WTC11 (cell line): ENCODE results near the gene KRT14. TPM values are rescaled to one million over a fixed set of nuclear protein-coding genes. Genes with fewer than 3 reads are reported as not detected.
A peak's percentile ranks its signal among the peaks of the same experiment; 100 is the strongest.

ENCODE experiments used
- ATAC-seq: fragments of 200-7000 bp; cut with Tn5 transposase; 2 replicates; pipeline ENCODE4 v1.10.0; 2021; ENCODE audit warnings: mild to moderate bottlenecking, moderate library complexity
- CTCF ChIA-PET: fragments of 300-600 bp; sonication (Branson Sonifier 250); formaldehyde crosslinking; loops from one replicate; lab custom pipeline; 2021; ENCODE audit warnings: antibody characterized with exemption; lab: Charles Lee
- POLR2A ChIA-PET: fragments of 350-600 bp; sonication (Branson Sonifier 250); formaldehyde crosslinking; loops from one replicate; lab custom pipeline; 2021; ENCODE audit warnings: antibody characterized with exemption; lab: Charles Lee
- DNase-seq: peaks from one replicate; pipeline ENCODE4 v3.0.0; 2021; ENCODE audit warnings: low spot score
- H3K27ac Mint-ChIP-seq: 2 replicates; pipeline ENCODE4 v1.8.0; 2021; ENCODE audit warnings: mixed read lengths
- H3K27me3 Mint-ChIP-seq: 2 replicates; pipeline ENCODE4 v1.8.0; 2021; ENCODE audit warnings: low read depth, mild to moderate bottlenecking, moderate library complexity, mixed read lengths
- H3K36me3 Mint-ChIP-seq: 2 replicates; pipeline ENCODE4 v1.8.0; 2021; ENCODE audit warnings: mixed read lengths
- H3K4me1 Mint-ChIP-seq: 2 replicates; pipeline ENCODE4 v1.8.0; 2022; ENCODE audit warnings: mixed read lengths
- H3K4me3 Mint-ChIP-seq: 2 replicates; pipeline ENCODE4 v1.8.0; 2021; ENCODE audit warnings: mild to moderate bottlenecking, moderate library complexity, mixed read lengths
- H3K9me3 Mint-ChIP-seq: 2 replicates; pipeline ENCODE4 v1.8.0; 2021; ENCODE audit warnings: mixed read lengths
- CDX4 ChIP-seq: fragments of 250-450 bp; sonication (Bioruptor Pico); IDR thresholded peaks from 2 replicates; pipeline ENCODE4 v1.9.0; 2021; ENCODE audit warnings: moderate library complexity, mild to moderate bottlenecking, inconsistent platforms, borderline replicate concordance
- ERG ChIP-seq: fragments of 250-450 bp; sonication (Bioruptor Pico); IDR thresholded peaks from 2 replicates; pipeline ENCODE4 v1.8.0; 2021; ENCODE audit warnings: mild to moderate bottlenecking
- FOXJ3 ChIP-seq: sonication (generic); formaldehyde crosslinking; IDR thresholded peaks from 2 replicates; pipeline ENCODE4 v1.9.0; 2021; ENCODE audit warnings: missing genetic modification reagents, mild to moderate bottlenecking, borderline replicate concordance
- MXD4 ChIP-seq: fragments of 250-450 bp; sonication (Bioruptor Pico); IDR thresholded peaks from 2 replicates; pipeline ENCODE4 v1.8.0; 2021; ENCODE audit warnings: mild to moderate bottlenecking, moderate library complexity, borderline replicate concordance
- NR1H2 ChIP-seq: sonication (generic); formaldehyde crosslinking; IDR thresholded peaks from 2 replicates; pipeline ENCODE4 v1.9.0; 2021; ENCODE audit warnings: mild to moderate bottlenecking, moderate library complexity, missing genetic modification reagents
- OVOL2 ChIP-seq: fragments of 250-450 bp; sonication (Bioruptor Pico); IDR thresholded peaks from 2 replicates; pipeline ENCODE4 v1.9.0; 2021; ENCODE audit warnings: mild to moderate bottlenecking, borderline replicate concordance
- SMAD4 ChIP-seq: sonication (generic); formaldehyde crosslinking; IDR thresholded peaks from 2 replicates; pipeline ENCODE4 v1.8.0; 2022; ENCODE audit warnings: mild to moderate bottlenecking, missing genetic modification reagents
- TP53 ChIP-seq: sonication (generic); formaldehyde crosslinking; IDR thresholded peaks from 2 replicates; pipeline ENCODE4 v1.8.1; 2023; ENCODE audit warnings: mild to moderate bottlenecking, missing genetic modification reagents
- ZNF219 ChIP-seq: sonication (generic); formaldehyde crosslinking; IDR thresholded peaks from 2 replicates; pipeline ENCODE4 v1.8.0; 2023; ENCODE audit warnings: missing genetic modification reagents, mild to moderate bottlenecking, borderline replicate concordance
- ZNF512 ChIP-seq: sonication (generic); formaldehyde crosslinking; IDR thresholded peaks from 2 replicates; pipeline ENCODE4 v1.8.1; 2022; ENCODE audit warnings: missing genetic modification reagents, borderline replicate concordance
- total RNA-seq: library from RNA; stranded (reverse); gene quantifications from 3 replicates; pipeline ENCODE4 v1.2.3, GENCODE V29; 2021
- TF ChIP-seq, protein P1 (sequence below): fragments of 250-450 bp; sonication (Bioruptor Pico); IDR thresholded peaks from 2 replicates; pipeline ENCODE4 v1.9.0; 2021; ENCODE audit warnings: mild to moderate bottlenecking
- TF ChIP-seq, protein P2 (sequence below): sonication (generic); formaldehyde crosslinking; IDR thresholded peaks from 2 replicates; pipeline ENCODE4 v1.8.1; 2023; ENCODE audit warnings: mild to moderate bottlenecking, missing genetic modification reagents, borderline replicate concordance
- TF ChIP-seq, protein P3 (sequence below): sonication (generic); formaldehyde crosslinking; IDR thresholded peaks from 2 replicates; pipeline ENCODE4 v1.8.0; 2022; ENCODE audit warnings: mild to moderate bottlenecking, missing genetic modification reagents
- TF ChIP-seq, protein P4 (sequence below): fragments of 200-600 bp; IDR thresholded peaks from 2 replicates; pipeline ENCODE4 v1.8.0; 2022; ENCODE audit warnings: antibody characterized with exemption
- TF ChIP-seq, protein P5 (sequence below): sonication (generic); formaldehyde crosslinking; IDR thresholded peaks from 2 replicates; pipeline ENCODE4 v1.8.1; 2022; ENCODE audit warnings: mild to moderate bottlenecking, moderate library complexity, missing genetic modification reagents

Gene KRT14
- total RNA-seq, 1 experiment from 2014 or later: not detected

DNA sequence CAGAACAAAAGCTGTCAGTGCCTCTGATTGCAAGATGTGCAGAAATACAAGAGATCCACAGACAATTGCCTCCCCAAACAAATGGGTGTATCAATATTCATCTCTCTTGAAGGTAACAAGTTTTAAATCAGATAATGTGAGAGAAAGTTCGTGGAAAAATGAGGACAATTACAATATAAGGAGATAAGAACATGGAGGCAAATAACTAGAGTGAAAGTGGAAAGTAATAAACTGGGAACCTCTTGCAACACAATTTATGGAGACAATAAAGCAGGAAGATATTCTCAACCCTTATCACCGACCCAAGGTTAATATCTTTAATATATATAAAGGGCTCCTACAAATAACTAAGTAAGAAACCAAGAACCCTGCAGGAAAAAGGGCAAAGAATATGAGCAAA, 44.3 kb downstream of the KRT14 start:
- no peaks in the 10 kb centered on the region for H3K27me3 Mint-ChIP-seq
- POLR2A ChIA-PET: interaction anchor here (0.6 kb wide), 2 partner anchors 527 to 609 kb away, joined by 3 read pairs; no protein-coding TSS in a partner anchor

DNA sequence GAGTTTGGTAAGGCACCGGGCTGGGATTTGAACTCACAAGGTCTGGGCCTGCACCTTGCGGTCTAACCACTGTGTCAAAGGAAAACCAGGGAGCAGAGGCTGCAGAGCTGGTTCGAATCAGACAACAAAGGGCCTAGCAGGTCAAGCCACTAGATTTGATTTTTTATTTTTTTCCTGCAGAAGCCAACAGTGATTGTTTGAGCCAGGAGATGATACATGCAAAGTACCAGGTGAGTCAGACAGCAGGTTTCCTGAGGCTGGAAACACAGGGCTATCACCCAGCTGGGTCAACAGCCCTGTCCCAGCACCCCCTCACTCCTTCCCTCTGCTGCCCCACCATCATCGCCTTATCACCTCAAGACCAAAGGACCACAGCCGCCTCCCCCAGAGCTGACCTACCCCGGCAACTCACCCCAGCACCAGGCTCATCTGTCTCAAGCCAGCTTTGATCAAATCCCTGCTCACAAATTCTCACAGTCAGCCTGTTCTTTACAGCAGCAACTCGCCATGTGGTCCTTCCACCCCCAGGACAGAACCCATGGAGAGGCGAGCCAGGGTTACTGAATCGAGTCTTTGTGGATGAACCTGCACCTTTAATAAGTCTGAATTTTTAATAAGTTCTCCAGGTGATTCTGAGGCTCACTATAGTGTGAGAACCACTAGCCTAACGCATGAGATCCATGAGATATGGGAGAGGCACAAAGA, 45.6 kb downstream of the KRT14 start:
- TF ChIP-seq, protein P1, sequence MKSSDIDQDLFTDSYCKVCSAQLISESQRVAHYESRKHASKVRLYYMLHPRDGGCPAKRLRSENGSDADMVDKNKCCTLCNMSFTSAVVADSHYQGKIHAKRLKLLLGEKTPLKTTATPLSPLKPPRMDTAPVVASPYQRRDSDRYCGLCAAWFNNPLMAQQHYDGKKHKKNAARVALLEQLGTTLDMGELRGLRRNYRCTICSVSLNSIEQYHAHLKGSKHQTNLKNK: no peak
- TF ChIP-seq, protein P2, sequence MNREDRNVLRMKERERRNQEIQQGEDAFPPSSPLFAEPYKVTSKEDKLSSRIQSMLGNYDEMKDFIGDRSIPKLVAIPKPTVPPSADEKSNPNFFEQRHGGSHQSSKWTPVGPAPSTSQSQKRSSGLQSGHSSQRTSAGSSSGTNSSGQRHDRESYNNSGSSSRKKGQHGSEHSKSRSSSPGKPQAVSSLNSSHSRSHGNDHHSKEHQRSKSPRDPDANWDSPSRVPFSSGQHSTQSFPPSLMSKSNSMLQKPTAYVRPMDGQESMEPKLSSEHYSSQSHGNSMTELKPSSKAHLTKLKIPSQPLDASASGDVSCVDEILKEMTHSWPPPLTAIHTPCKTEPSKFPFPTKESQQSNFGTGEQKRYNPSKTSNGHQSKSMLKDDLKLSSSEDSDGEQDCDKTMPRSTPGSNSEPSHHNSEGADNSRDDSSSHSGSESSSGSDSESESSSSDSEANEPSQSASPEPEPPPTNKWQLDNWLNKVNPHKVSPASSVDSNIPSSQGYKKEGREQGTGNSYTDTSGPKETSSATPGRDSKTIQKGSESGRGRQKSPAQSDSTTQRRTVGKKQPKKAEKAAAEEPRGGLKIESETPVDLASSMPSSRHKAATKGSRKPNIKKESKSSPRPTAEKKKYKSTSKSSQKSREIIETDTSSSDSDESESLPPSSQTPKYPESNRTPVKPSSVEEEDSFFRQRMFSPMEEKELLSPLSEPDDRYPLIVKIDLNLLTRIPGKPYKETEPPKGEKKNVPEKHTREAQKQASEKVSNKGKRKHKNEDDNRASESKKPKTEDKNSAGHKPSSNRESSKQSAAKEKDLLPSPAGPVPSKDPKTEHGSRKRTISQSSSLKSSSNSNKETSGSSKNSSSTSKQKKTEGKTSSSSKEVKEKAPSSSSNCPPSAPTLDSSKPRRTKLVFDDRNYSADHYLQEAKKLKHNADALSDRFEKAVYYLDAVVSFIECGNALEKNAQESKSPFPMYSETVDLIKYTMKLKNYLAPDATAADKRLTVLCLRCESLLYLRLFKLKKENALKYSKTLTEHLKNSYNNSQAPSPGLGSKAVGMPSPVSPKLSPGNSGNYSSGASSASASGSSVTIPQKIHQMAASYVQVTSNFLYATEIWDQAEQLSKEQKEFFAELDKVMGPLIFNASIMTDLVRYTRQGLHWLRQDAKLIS: no peak
- TF ChIP-seq SMAD4 (CRISPR knock-in tag) (no peak), ZNF512 (no peak), ZNF219 (CRISPR knock-in tag) (no peak)
- TF ChIP-seq, protein P3, sequence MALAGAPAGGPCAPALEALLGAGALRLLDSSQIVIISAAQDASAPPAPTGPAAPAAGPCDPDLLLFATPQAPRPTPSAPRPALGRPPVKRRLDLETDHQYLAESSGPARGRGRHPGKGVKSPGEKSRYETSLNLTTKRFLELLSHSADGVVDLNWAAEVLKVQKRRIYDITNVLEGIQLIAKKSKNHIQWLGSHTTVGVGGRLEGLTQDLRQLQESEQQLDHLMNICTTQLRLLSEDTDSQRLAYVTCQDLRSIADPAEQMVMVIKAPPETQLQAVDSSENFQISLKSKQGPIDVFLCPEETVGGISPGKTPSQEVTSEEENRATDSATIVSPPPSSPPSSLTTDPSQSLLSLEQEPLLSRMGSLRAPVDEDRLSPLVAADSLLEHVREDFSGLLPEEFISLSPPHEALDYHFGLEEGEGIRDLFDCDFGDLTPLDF (CRISPR knock-in tag): no peak
- TF ChIP-seq, all 79 proteins: peak for 0
- H3K4me1 Mint-ChIP-seq: peaks cover 45% of the 10 kb centered on the region
- H3K36me3 Mint-ChIP-seq: no peaks in the 10 kb centered on the region
- ChIA-PET POLR2A (interaction anchor here (1.2 kb wide), 1 partner anchor 13 kb away, joined by 8 read pairs; the partner anchor contains the start of gene KRT19), CTCF (interaction anchor here (0.8 to 2.2 kb wide), 7 partner anchors 8 to 127 kb away, joined by 3 to 36 read pairs (median 8); no protein-coding TSS in a partner anchor)
- no peak overlapping the region for H3K4me3 Mint-ChIP-seq
- no peak for DNase-seq
- peak overlapping the region; percentile 27; the same call in 1 of the 2 replicates for H3K27ac Mint-ChIP-seq
- ATAC-seq: no peak
- no peaks in the 10 kb centered on the region for H3K9me3 Mint-ChIP-seq
- no peaks in the 10 kb centered on the region for H3K27me3 Mint-ChIP-seq

More for the DNA sequence above, 44.3 kb downstream of the KRT14 start:
- Mint-ChIP-seq H3K27ac (no peak overlapping the region), H3K4me3 (no peak overlapping the region)
- ATAC-seq: no peak
- no peak for TF ChIP-seq TP53 (CRISPR knock-in tag)
- no peak for TF ChIP-seq NR1H2 (CRISPR knock-in tag)
- TF ChIP-seq MXD4: no peak
- TF ChIP-seq, protein P4, sequence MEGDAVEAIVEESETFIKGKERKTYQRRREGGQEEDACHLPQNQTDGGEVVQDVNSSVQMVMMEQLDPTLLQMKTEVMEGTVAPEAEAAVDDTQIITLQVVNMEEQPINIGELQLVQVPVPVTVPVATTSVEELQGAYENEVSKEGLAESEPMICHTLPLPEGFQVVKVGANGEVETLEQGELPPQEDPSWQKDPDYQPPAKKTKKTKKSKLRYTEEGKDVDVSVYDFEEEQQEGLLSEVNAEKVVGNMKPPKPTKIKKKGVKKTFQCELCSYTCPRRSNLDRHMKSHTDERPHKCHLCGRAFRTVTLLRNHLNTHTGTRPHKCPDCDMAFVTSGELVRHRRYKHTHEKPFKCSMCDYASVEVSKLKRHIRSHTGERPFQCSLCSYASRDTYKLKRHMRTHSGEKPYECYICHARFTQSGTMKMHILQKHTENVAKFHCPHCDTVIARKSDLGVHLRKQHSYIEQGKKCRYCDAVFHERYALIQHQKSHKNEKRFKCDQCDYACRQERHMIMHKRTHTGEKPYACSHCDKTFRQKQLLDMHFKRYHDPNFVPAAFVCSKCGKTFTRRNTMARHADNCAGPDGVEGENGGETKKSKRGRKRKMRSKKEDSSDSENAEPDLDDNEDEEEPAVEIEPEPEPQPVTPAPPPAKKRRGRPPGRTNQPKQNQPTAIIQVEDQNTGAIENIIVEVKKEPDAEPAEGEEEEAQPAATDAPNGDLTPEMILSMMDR: no peak
- TF ChIP-seq ERG (CRISPR knock-in tag): no peak
- TF ChIP-seq, protein P5, sequence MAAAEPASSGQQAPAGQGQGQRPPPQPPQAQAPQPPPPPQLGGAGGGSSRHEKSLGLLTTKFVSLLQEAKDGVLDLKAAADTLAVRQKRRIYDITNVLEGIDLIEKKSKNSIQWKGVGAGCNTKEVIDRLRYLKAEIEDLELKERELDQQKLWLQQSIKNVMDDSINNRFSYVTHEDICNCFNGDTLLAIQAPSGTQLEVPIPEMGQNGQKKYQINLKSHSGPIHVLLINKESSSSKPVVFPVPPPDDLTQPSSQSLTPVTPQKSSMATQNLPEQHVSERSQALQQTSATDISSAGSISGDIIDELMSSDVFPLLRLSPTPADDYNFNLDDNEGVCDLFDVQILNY (CRISPR knock-in tag): no peak
- no peak for TF ChIP-seq CDX4 (CRISPR knock-in tag)
- TF ChIP-seq OVOL2 (CRISPR knock-in tag): no peak
- no peak for TF ChIP-seq FOXJ3 (CRISPR knock-in tag)
- TF ChIP-seq, all 79 proteins: peak for 0
- DNase-seq: no peak
- H3K9me3 Mint-ChIP-seq: peaks cover 9% of the 10 kb centered on the region
- CTCF ChIA-PET: interaction anchor here (0.5 to 1.0 kb wide), 3 partner anchors 41 to 113 kb away, joined by 3 read pairs; no protein-coding TSS in a partner anchor
- H3K36me3 Mint-ChIP-seq: peaks cover 3% of the 10 kb centered on the region
- H3K4me1 Mint-ChIP-seq: peaks cover 38% of the 10 kb centered on the region
